AG04449 (cell line): Measurements from ENCODE around the gene GMCL2.

Source experiments
- CTCF ChIA-PET: fragments of 350-600 bp; formaldehyde crosslinking; extraction: SDS; loops from one replicate; lab custom pipeline; 2021; ENCODE audit warnings: antibody characterized with exemption; lab: Yijun Ruan, JAX
- POLR2A ChIA-PET: fragments of 400-600, 350-600 bp; formaldehyde crosslinking; extraction: SDS; loops from one replicate; lab custom pipeline; 2020; ENCODE audit warnings: antibody characterized with exemption, inconsistent platforms; lab: Yijun Ruan, JAX
- DNase-seq: peaks from one replicate; pipeline ENCODE4 v3.0.0-alpha.2; 2010; ENCODE audit warnings: low read depth, low spot score
- H3K4me3 ChIP-seq: 2 replicates; pipeline ENCODE4 v1.5.1; 2011; ENCODE audit warnings: low read depth, mild to moderate bottlenecking, control low read depth, low read length
- TF ChIP-seq, protein P1 (sequence below): IDR thresholded peaks from one replicate; pipeline ENCODE4 v1.5.1; 2011; ENCODE audit warnings: mild to moderate bottlenecking, moderate library complexity, low read length, control low read depth, inconsistent platforms; ENCODE audit not compliant: insufficient read depth; ENCODE audit errors: missing control alignments

Gene GMCL2

DNA sequence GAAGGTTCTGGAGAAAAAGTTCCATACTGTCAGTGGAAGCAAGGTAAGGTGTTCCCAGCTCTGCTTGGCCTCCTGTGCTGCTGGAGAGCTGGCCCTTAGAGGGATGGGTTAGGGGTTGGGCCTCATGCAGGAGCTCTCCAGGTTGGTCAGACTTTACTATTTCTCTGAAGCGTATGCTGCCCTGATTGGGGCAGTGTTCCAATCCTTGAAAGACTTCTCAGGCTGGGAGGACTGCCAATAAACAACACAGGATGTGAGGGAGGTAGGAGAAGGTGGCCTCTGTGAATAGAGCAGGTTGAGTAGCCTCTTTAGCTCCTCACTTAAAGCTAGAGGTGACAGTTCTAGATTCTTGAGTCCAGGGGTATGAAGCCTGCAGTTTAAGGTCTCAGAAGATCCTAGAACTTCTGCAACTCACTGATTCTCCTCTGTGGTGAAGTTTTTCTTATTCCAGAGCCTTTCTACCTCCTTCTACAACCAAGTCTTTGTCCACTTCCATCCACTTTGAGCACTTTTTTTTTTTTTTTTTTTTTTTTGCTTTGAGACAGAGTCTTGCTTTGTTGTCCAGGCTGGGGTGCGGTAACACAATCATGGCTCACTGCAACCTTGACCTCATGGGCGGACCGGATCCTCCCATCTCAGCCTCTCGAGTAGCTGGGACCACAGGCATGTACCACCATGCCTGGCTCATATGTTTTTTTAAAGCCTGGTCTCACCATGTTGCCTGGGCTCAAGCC lies 20.2 kb upstream of the GMCL2 start:
- TF ChIP-seq, protein P1, sequence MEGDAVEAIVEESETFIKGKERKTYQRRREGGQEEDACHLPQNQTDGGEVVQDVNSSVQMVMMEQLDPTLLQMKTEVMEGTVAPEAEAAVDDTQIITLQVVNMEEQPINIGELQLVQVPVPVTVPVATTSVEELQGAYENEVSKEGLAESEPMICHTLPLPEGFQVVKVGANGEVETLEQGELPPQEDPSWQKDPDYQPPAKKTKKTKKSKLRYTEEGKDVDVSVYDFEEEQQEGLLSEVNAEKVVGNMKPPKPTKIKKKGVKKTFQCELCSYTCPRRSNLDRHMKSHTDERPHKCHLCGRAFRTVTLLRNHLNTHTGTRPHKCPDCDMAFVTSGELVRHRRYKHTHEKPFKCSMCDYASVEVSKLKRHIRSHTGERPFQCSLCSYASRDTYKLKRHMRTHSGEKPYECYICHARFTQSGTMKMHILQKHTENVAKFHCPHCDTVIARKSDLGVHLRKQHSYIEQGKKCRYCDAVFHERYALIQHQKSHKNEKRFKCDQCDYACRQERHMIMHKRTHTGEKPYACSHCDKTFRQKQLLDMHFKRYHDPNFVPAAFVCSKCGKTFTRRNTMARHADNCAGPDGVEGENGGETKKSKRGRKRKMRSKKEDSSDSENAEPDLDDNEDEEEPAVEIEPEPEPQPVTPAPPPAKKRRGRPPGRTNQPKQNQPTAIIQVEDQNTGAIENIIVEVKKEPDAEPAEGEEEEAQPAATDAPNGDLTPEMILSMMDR = no peak
- no peak for DNase-seq
- peak overlapping the region; percentile 3; the same call in 1 of the 2 replicates for H3K4me3 ChIP-seq
- POLR2A ChIA-PET = interaction anchor here (0.8 kb wide), 1 partner anchor 23 kb away, joined by 3 read pairs; no protein-coding TSS in a partner anchor
- CTCF ChIA-PET = interaction anchor here (1.3 kb wide), 1 partner anchor 9 kb away, joined by 3 read pairs; no protein-coding TSS in a partner anchor

DNA sequence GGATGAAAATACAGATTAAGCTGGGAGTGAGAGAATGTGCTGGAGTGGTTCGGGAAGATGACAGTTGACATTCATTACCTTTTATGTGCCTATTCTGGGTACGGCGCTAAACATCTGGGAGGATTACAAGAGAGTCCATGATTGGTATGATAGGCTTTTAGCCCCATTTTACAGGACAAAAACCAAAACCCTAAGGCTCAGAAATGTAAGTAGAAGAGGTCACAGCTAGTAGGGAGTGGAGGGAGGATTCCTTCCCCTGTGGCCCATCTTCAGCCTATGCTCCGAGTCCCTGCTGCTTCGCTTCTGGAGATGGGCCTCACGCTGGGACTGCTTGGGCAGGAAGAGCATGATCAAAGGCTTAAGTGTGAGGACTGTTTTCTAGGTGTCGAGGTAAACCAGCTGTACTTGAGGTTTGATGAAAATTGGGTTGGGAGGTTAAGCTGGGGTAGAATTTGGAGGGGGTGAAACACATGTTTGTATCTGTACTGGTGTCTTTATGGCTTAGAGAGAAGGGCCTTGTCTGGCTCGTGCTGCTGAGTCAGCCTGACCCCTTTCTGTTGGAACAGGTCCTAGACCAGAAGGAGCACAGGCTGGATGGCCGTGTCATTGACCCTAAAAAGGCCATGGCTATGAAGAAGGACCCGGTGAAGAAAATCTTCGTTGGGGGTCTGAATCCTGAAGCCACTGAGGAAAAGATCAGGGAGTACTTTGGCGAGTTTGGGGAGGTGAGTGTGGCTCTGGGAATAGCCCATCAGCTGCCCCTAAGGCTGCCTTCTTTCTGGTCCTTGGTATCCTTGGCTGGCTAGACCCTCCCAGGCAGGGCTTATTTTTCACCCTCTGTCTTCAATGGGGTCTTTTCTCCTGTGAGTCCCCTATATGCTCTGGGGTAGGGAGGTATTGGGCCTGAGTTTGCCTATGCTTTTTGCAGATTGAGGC lies 19.3 kb upstream of the GMCL2 start:
- DNase-seq = no peak
- CTCF ChIA-PET = interaction anchor here (1.3 kb wide), 1 partner anchor 10 kb away, joined by 3 read pairs; no protein-coding TSS in a partner anchor
- POLR2A ChIA-PET = interaction anchor here (0.8 kb wide), 1 partner anchor 23 kb away, joined by 3 read pairs; no protein-coding TSS in a partner anchor
- H3K4me3 ChIP-seq = peak overlapping the region; percentile 93
- TF ChIP-seq, protein P1 = no peak

DNA sequence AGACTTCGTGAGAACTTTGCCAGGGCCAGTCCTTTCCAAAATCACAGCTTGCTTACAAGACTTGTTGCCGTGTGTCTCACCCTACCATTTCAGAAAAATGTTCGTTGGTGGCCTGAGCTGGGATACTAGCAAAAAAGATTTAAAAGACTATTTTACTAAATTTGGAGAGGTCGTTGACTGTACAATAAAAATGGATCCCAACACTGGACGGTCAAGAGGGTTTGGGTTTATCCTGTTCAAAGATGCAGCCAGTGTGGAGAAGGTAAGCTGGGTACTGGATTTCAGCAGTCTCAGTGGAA lies 18.5 kb upstream of the GMCL2 start:
- ChIA-PET POLR2A (no interaction called here), CTCF (no interaction called here)

DNA sequence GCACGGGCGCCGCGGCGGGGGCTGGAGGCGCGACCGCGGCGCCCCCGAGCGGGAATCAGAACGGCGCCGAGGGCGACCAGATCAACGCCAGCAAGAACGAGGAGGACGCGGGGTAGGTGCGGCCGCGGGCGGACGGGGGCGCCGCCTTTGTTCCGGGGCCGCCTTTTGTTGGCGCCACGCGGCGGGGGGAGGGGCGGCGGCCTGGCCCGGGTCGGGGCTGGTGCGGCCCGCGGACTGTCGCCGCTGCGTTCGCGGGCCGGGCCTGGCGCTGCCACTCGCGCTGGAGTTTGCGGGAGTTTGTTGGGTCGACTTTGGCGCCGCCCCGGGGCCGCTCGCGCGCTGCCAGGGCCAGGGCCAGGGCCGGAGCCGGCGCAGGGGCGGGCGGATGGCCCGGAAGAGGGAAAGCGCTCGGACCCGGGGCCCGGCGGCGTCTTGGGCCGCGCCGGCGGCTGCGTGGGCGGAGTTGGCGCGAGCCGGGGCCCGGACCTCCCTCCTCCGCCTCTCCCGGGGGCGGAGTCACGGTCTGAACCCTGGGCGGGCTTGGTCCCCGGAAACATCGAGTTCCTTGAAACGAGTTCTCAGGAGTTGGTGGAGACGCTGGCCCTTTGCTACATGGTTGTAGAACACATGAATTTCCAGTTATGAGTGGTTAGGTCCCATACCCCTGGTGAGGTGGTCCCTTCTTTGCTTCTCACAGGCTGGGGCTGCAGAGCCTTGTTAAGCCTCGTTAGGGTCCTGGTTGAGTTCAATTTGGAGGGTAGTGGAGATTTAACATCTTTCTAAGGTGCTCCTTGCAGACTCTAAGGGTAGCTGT lies 18.0 kb upstream of the GMCL2 start:
- ChIA-PET CTCF (no interaction called here), POLR2A (interaction anchor here (0.6 to 1.5 kb wide), 9 partner anchors 9 to 127 kb away, joined by 3 to 30 read pairs (median 6); partner anchors contain the start of genes NHP2 and PHYKPL)
- peak overlapping the region; percentile 93 for H3K4me3 ChIP-seq
- TF ChIP-seq, protein P1 = no peak
- no peak for DNase-seq

More for the DNA sequence above, 18.5 kb upstream of the GMCL2 start:
- DNase-seq = no peak
- TF ChIP-seq, protein P1 = no peak
- peak overlapping the region; percentile 93 for H3K4me3 ChIP-seq

DNA sequence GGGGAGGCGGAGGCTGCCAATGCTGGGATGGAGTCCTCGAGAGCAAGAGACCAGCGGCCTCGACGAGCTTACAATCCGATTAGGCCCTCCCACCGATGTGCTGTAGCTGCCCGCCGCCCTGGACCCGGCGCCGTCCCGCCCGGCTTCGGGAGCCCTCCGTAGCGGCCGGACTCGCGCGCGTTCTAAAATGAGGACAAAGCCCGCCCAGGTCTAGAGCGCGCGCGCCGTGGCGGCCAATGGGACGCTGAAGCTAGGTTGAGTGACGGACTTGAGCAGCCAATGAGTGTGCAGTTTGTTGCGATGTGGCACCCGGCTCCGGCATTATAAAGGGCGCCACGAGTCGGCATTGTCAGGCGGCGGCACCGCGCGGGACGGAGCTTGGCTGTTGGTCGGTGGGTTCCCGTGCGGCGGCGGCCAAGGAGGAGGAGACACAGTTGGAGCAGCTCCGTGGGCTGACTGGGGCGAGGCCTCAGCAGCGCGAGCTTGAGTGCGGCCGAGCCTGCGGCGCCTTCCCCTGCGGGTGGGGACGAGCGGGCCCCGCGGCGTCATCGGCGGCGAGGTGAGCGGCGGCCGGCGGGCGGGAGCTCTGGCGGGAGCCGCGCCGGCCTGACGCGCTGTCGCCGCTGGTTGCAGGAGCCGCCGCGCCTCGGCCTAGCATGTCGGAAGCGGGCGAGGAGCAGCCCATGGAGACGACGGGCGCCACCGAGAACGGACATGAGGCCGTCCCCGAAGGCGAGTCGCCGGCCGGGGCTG lies 17.2 kb upstream of the GMCL2 start, which contains the start of gene HNRNPAB:
Gene HNRNPAB, plus strand, starts transcription at position 352 of the 753 bp plus-strand sequence. Its CDS starts 305 bp downstream, at position 657.
- ChIA-PET POLR2A (interaction anchor here (0.5 to 1.5 kb wide), 17 partner anchors 9 to 1912 kb away, joined by 3 to 30 read pairs (median 3); partner anchors contain the start of genes NHP2, PHYKPL and TBC1D9B), CTCF (no interaction called here)
- peak within 1 kb of the TSS; percentile 93 for H3K4me3 ChIP-seq
- DNase-seq = peak; percentile 82
- TF ChIP-seq, protein P1 = no peak
